Bronchus fibroblast of lung (primary cell): ENCODE data around the gene CNNM2. TPM values are rescaled to one million over a fixed set of nuclear protein-coding genes. Genes with fewer than 3 reads are reported as not detected.

Experiments
- total RNA-seq: library from RNA; depleted of rRNA; stranded (reverse); fragments of >200 nt; gene quantifications from 2 replicates; pipeline ENCODE4 v1.2.3, GENCODE V29; 2015

The CNNM2 gene
- total RNA-seq: 1.7 and 1.9 TPM in 2 replicates

DNA sequence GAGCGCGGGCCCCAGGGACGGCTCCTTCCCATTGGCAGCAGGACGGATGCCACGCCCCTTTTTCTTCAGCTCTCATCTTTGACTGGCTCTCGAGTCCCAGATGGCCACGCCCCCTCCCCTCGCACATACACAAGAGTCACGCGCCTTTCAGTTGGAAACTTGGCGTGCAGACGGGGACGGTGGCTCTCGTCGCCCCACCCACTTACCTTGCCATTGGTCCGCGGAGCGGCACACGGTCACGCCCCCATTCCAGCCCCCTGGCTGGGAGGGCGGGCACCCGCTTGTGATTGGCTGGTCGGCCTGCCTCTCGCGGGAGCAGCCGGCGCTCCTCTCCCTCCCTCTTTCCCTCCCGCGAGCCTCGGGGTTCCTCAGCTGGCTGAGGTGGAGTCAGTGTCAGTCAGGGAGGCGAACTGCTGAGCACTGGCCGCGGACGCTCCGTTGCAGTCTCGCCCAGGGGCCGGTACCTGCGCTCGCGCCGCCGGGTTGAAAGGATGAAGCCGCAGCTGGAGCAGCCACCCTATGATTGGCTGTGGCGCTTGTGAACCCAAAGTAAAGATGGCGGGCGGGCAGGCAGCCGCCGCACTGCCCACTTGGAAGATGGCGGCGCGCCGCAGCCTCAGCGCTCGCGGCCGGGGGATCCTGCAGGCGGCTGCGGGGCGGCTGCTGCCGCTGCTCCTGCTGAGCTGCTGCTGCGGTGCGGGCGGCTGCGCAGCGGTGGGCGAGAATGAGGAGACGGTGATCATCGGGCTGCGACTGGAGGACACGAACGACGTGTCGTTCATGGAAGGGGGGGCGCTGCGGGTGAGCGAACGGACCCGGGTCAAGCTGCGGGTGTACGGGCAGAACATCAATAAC is at the start of gene CNNM2:
Gene CNNM2 (plus strand): TSS at position 333 of the 855 bp plus-strand sequence. CDS start 187 bp downstream, at position 520.

DNA sequence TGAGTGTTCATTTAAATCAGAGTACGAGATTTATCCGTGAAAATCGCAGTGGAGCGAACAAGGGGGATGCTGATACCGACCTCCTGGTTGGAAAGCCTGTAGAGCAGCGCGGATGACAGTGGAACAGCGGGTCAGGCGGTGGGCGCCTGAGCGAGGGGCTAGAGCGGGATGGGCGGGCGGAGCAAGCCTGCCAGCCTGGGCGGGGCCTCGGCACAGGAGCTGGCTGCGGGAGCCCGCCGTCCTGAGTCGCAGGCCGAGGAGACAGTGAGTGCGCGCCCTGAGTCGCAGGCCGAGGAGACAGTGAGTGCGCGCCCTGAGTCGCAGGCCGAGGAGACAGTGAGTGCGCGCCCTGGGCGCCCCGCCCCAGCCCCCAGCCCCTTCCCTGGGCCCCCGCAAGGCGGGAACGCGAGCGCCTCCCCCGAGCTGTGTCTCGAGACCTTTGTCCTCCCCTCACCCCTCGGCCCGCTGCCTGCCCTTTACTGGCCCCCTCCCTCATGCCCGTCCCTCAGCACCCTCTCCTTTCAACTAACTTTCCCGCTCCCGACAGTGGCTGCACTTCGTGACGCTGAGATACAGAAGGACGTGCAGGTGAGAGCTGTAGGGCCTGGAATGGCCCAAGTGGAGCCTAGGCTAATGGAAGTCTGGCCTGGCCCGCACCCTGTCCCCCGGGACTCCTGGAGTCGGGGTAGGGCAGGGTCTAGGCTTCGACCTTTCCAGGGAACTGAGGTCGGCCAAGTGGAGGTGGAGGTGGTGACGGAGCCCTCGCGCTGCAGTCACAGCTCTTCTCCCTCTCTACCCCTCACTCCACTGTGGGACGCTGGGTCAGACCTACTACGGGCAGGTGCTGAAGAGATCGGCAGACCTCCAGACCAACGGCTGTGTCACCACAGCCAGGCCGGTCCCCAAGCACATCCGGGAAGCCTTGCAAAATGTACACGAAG is 48.6 kb upstream of the CNNM2 start, which contains the start of gene AS3MT:
Gene AS3MT (plus strand): TSS at position 213 of the 941 bp plus-strand sequence. CDS start 123 bp downstream, at position 336.

Other genes with a start within 250 kb of the CNNM2 start
- 10.4 and 12.1 TPM in 2 replicates for gene ARL3, start 203.9 kb upstream of the CNNM2 start, total RNA-seq
- 2.5 and 3.9 TPM in 2 replicates for gene SFXN2, start 203.7 kb upstream of the CNNM2 start, total RNA-seq
- gene WBP1L, start 174.3 kb upstream of the CNNM2 start, total RNA-seq: 41.3 and 41.9 TPM in 2 replicates
- 0.17 TPM in 1 of 2 replicates, not detected in the other for gene CYP17A1, start 80.9 kb upstream of the CNNM2 start, total RNA-seq
- 8.0 and 11.9 TPM in 2 replicates for gene BORCS7, start 64.0 kb upstream of the CNNM2 start, total RNA-seq
- 4.8 and 6.7 TPM in 2 replicates for gene AS3MT, start 48.8 kb upstream of the CNNM2 start, total RNA-seq